OCI-M2 (cell line): ENCODE measurements around the gene JARID2.
"Not testable (repeated sequence)": the region's sequence is repeated elsewhere in the genome, so short reads cannot be mapped to it uniquely, and the experiment has no call there.

Source experiments
- DNase-seq: peaks from one replicate; lab custom pipeline; 2025; ENCODE audit not compliant: unreplicated experiment; lab: John Stamatoyannopoulos, UW

Gene JARID2

GRCh38 chr6:15533379-15534026 is 287.6 kb downstream of the JARID2 start:
- DNase-seq: no peak

- DNase-seq: no peak
Observed at GRCh38 chr6:15534974-15535373, 289.1 kb downstream of the JARID2 start.

GRCh38 chr6:15535495-15536197 is 289.8 kb downstream of the JARID2 start:
- DNase-seq: no peak

GRCh38 chr6:15536198-15536955 is 290.5 kb downstream of the JARID2 start:
- DNase-seq: no peak

GRCh38 chr6:15538106-15538505 is 292.2 kb downstream of the JARID2 start:
- DNase-seq: no peak

- no peak for DNase-seq
Observed at GRCh38 chr6:15538766-15539495, 293.1 kb downstream of the JARID2 start.

GRCh38 chr6:15539722-15540270 is 293.9 kb downstream of the JARID2 start:
- DNase-seq: no peak

- DNase-seq: not testable (repeated sequence)
Observed at GRCh38 chr6:15543332-15543917, 297.6 kb downstream of the JARID2 start.

GRCh38 chr6:15544321-15544900 is 298.5 kb downstream of the JARID2 start:
- DNase-seq: no peak

GRCh38 chr6:15546591-15546990 is 300.7 kb downstream of the JARID2 start:
- no peak for DNase-seq

GRCh38 chr6:15547400-15547799 is 301.5 kb downstream of the JARID2 start:
- no peak for DNase-seq

- DNase-seq: no peak
Observed at GRCh38 chr6:15549371-15549770, 303.5 kb downstream of the JARID2 start.

- no peak for DNase-seq
Observed at GRCh38 chr6:15550546-15551123, 304.8 kb downstream of the JARID2 start.

GRCh38 chr6:15551262-15551661 is 305.4 kb downstream of the JARID2 start:
- no peak for DNase-seq

GRCh38 chr6:15551798-15552197 is 305.9 kb downstream of the JARID2 start:
- no peak for DNase-seq

GRCh38 chr6:15553031-15553430 is 307.2 kb downstream of the JARID2 start:
- no peak for DNase-seq

GRCh38 chr6:15553736-15554294 is 307.9 kb downstream of the JARID2 start:
- DNase-seq: no peak

GRCh38 chr6:15554728-15555100 is 308.8 kb downstream of the JARID2 start:
- DNase-seq: no peak

GRCh38 chr6:15555101-15556038 is 309.5 kb downstream of the JARID2 start:
- no peak for DNase-seq
